ENCODE measurements around the gene KLF11. TPM values are rescaled to one million over a fixed set of nuclear protein-coding genes. Genes with fewer than 3 reads are reported as not detected.

KLF11 gene
- total and polyA plus RNA-seq, 9 donors = 21.6 to 45.3 (median 31.4) TPM

DNA sequence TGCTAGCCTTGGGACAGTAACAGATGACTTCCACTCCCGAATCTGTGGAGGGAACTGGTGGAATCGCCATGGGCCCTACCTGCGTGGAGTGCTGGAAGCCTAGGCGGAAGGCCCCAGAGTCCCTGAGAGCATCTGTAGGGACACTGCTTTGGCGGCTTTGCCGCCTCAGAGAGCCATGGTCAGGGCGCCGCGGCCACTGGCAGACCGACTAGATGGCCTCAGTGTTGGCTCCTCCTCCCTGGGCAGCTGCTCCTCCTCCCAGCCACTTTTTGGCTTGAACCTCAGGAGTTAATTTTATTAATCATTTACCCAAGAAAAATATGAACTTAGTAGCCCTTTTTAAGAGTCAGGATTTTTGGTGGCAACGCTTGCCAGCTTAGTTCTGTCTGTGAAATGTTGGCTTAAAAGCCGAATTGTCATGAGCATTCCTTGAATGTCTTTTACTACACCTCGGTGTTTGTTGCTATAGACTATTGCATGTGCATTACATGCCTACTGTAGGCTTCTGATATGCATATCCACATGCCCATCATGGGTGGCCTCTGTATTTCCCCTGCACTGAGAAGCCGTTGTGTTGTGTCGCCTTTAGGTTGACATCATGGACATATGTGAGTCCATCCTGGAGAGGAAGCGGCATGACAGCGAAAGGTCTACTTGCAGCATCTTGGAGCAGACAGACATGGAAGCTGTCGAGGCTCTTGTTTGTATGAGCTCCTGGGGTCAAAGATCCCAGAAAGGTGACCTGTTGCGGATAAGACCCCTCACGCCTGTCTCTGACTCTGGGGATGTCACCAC is 2.4 kb downstream of the KLF11 start:
- intact Hi-C loops (cut with DNase I) = loop anchor here (2.0 to 10.0 kb wide), 4 partner anchors 35 to 1699 kb away; partner anchors contain the start of gene LPIN1 (in 1 of the 4)
- H3K4me3 ChIP-seq = no peak overlapping the region
- peaks cover 14% of the 10 kb centered on the region for H3K4me1 ChIP-seq (ENCODE audit: insufficient read depth)
- no peaks in the 10 kb centered on the region for H3K9me3 ChIP-seq
- TF ChIP-seq EP300 (IDR thresholded peaks at IDR 0.05) = no peak
- no peak for TF ChIP-seq POLR2A (IDR thresholded peaks at IDR 0.05)
- no peak for TF ChIP-seq CTCF (IDR thresholded peaks at IDR 0.05)
- H3K27me3 ChIP-seq = no peaks in the 10 kb centered on the region
- WGBS, 3 donors = 67 to 68% (median 68%) methylated on average over 20 of the region's 20 CpGs
- no peaks in the 10 kb centered on the region for H3K36me3 ChIP-seq
- peak in 4 of 5 donors; percentile 43 to 62 (median 58) for DNase-seq
- peak overlapping the region; percentile 98 to 99 for H3K27ac ChIP-seq

- Histone ChIP-seq H3K27me3 (no peaks in the 10 kb centered on the region), H3K9me3 (no peaks in the 10 kb centered on the region), H3K4me1 (ENCODE audit: insufficient read depth) (peaks cover 10% of the 10 kb centered on the region), H3K4me3 (no peak overlapping the region), H3K36me3 (no peaks in the 10 kb centered on the region), H3K27ac (no peak overlapping the region)
- 31 to 40% (median 31%) methylated on average over 7 of the region's 7 CpGs for WGBS, 3 donors
- no peak for DNase-seq
- intact Hi-C loops (cut with DNase I) = loop anchor here (2.0 to 10.0 kb wide), 3 partner anchors 60 to 1698 kb away; partner anchors contain the start of gene LPIN1 (in 1 of the 4)
- TF ChIP-seq POLR2A (IDR thresholded peaks at IDR 0.05) (no peak), EP300 (IDR thresholded peaks at IDR 0.05) (no peak), CTCF (IDR thresholded peaks at IDR 0.05) (no peak)
Measured at GRCh38 chr2:10046931-10047330, 3.6 kb downstream of the KLF11 start.

DNA sequence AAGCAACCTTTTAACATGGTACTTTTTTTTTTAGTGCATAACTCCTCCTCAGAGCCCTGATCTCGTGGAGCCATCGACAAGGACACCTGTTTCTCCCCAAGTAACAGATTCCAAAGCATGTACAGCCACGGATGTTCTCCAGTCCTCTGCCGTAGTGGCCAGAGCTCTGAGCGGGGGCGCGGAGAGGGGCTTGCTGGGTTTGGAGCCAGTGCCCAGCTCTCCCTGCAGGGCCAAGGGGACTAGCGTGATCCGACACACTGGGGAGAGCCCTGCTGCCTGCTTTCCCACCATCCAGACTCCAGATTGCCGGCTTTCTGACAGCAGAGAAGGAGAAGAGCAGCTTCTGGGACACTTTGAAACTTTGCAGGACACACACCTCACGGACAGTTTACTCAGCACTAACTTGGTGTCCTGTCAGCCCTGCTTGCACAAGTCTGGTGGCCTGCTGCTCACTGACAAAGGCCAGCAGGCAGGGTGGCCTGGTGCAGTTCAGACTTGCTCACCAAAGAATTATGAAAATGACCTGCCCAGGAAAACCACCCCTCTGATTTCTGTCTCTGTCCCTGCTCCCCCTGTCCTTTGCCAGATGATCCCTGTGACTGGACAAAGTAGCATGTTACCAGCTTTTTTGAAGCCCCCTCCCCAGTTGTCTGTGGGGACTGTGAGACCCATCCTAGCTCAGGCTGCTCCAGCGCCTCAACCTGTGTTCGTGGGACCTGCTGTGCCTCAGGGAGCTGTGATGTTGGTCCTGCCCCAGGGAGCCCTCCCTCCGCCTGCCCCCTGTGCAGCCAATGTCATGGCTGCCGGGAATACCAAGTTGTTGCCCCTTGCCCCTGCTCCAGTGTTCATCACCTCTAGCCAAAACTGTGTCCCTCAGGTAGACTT is 4.5 kb downstream of the KLF11 start:
- TF ChIP-seq POLR2A (IDR thresholded peaks at IDR 0.05) (no peak), CTCF (IDR thresholded peaks at IDR 0.05) (no peak), EP300 (IDR thresholded peaks at IDR 0.05) (no peak)
- H3K9me3 ChIP-seq = no peaks in the 10 kb centered on the region
- no peak for DNase-seq
- no peaks in the 10 kb centered on the region for H3K36me3 ChIP-seq
- WGBS, 3 donors = 78 to 83% (median 82%) methylated on average over 15 of the region's 15 CpGs
- no peak overlapping the region for H3K4me3 ChIP-seq
- H3K27me3 ChIP-seq = no peaks in the 10 kb centered on the region
- H3K27ac ChIP-seq = no peak overlapping the region
- H3K4me1 ChIP-seq (ENCODE audit: insufficient read depth) = peaks cover 7% of the 10 kb centered on the region
- intact Hi-C loops (cut with DNase I) = loop anchor here (2.0 to 10.0 kb wide), 4 partner anchors 61 to 1697 kb away; partner anchors contain the start of gene LPIN1 (in 1 of the 4)

DNA sequence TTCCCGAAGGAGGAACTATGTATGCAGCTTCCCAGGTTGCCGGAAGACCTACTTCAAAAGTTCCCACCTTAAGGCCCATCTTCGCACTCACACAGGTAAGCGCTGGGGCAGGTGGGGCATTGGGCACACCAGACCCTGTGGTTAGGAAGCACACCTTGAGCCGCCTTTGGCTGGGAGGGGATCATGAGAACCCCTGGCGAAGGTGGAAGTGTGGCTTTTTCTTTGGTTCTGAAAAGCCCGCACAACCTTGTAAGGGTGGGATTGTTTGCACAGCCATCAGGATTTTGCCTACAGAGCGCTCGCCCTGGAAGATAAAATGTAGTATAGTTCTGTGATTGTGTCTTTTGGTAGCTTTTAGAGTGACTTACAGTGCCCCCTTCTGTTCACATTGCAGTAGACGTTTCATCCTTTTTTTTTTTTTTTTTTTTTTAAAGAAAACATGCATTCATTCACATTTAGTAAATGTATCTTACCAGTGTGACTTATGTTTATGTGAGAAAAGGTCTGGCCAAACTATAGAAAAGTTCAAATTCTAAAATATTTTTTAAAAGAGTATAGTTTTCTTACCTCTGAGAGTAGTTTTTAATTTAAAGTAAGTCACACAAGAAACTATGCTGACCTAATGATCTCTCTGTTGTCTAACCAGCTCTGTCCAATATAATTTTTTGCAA is 5.3 kb downstream of the KLF11 start:
- H3K27me3 ChIP-seq = no peaks in the 10 kb centered on the region
- no peak overlapping the region for H3K27ac ChIP-seq
- peaks cover 10% of the 10 kb centered on the region for H3K4me1 ChIP-seq (ENCODE audit: insufficient read depth)
- DNase-seq = peak in 1 of 5 donors; percentile 16
- intact Hi-C loops (cut with DNase I) = loop anchor here (2.0 to 10.0 kb wide), 3 partner anchors 61 to 1696 kb away; partner anchors contain the start of gene LPIN1 (in 1 of the 4)
- WGBS, 3 donors = 46 to 50% (median 47%) methylated on average over 10 of the region's 10 CpGs
- H3K4me3 ChIP-seq = no peak overlapping the region
- TF ChIP-seq POLR2A (IDR thresholded peaks at IDR 0.05) (no peak), EP300 (IDR thresholded peaks at IDR 0.05) (no peak), CTCF (IDR thresholded peaks at IDR 0.05) (peak; percentile 45 to 60 (median 50))
- H3K36me3 ChIP-seq = no peaks in the 10 kb centered on the region
- no peaks in the 10 kb centered on the region for H3K9me3 ChIP-seq

All from ovary (tissue), 9 donors.